CD4-positive, alpha-beta T cell treated with Interleukin-15 for 1 hour (primary cell): ENCODE measurements around the gene TTBK1.

Source experiments
- DNase-seq: peaks from one replicate; pipeline ENCODE4 v3.0.0-alpha.2; 2020

TTBK1 gene

DNA sequence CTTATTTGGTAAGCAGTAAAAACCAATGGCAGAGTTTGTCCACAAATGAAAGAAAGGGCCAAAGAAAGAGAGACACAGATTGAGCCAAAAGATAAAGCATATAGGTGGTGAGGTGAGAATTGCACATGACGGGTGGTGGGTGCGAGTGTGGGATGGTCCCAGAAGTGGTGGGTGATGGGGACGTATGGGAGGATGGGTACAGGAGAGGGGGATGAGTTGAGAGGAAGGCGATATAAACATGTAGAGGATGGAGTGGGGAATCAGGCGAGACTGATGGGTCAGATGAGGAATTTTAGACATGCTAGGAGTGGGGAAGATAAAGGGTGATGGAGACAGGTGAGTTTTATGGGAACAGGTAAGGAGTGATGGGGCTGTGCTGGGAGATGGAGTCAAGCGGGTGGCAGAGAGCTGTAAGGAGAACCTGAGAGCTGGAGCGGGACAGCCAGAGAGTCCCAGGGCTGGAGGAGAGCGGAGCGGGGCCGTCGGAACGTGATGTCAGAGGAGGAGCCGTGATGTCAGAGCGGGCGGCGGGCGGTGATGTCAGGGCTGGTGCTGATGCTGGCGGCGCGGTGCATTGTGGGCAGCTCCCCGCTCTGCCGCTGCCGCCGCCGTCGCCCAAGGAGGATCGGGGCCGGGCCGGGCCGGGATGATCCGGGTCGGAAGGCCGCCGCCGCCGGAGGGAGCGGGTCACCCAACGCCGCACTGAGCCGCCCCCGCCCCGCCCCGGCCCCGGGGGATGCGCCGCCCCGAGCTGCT is at the start of gene TTBK1:
TSS of gene TTBK1 (plus strand) at position 574 of the 756 bp plus-strand sequence. CDS start 3,180 bp downstream, outside the sequence.
- DNase-seq = no peak

DNA sequence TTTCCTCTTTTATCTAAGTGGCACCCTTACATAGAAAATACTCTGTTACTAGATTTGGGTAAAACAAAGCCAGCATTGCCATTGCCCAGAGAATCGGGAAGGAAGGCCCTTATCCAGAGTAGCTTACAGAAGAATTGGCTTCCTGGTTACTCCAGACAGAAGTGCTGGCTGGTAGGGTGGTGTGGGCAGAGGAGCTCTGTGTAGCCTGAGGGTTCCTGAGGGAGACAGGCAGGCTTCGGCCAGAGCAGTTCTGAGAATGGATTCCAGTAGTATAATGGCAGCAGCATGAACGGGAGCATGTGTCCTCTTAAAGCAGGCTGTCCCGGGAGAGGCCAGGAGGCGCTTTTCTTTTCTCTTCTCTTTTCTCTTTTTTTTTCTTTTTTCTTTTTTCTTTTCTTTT is 49.4 kb upstream of the TTBK1 start:
- DNase-seq = no peak

- no peak for DNase-seq
Observed at GRCh38 chr6:43196337-43196736, 46.9 kb upstream of the TTBK1 start.

DNA sequence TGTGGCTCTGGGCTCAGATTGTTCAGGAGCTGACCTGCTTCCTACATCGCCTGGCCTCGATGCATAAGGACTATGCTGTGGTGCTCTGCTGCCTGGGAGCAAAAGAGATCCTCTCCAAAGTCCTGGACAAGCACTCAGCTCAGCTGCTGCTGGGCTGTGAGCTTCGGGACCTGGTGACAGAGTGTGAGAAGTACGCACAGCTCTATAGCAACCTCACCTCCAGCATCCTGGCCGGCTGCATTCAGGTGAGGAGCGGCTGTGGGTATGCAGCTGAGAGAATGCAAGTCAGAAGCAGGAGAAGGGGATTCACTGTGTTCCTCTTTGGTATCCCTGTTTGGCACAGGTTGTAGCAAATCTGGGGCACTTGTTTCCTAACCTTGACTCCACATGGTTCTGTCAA is 43.4 kb upstream of the TTBK1 start:
- DNase-seq = no peak

- DNase-seq = no peak
Observed at GRCh38 chr6:43200541-43200940, 42.7 kb upstream of the TTBK1 start.

DNA sequence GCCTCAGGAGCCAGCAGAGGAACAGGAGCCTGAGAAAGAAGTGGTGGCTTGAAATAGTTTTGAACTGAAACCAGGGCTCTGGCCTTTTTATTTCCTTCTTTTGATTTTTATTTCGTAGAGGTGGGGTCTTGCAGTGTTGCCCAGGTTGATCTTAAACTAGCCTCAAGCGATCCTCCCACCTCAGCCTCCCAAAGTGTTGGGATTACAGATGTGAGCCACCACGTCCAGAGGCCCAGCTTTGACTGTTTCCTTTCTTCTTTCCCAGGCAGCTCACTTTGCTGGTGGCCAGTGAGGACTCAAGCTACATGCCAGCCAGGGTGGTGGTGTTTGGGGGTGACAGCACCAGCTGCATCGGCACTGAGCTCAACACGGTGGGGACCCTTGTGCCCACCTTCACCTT is 40.8 kb upstream of the TTBK1 start:
- no peak for DNase-seq

GRCh38 chr6:43203029-43203717 is 40.1 kb upstream of the TTBK1 start:
- DNase-seq = no peak

GRCh38 chr6:43203718-43204095 is 39.6 kb upstream of the TTBK1 start:
- DNase-seq = no peak

GRCh38 chr6:43204271-43205105 is 38.8 kb upstream of the TTBK1 start:
- DNase-seq = no peak

DNA sequence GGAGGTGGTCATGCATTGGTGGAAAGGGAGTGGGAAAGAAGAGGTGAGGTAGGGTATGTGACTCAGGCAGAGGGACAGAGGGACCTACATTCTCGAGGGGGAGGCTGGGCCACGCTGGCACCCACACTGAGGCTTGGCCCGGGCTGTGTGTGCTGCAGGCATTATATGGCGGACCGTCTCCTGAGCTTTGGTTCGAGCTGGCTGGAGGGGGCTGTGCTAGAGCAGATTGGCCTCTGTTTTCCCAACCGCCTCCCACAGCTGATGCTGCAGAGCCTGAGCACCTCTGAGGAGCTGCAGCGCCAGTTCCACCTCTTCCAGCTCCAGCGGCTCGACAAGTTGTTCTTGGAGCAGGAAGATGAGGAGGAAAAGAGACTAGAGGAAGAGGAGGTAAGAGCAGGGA is 37.4 kb upstream of the TTBK1 start:
- DNase-seq = no peak

- DNase-seq = no peak
Observed at GRCh38 chr6:43207286-43207685, 36.0 kb upstream of the TTBK1 start.

DNA sequence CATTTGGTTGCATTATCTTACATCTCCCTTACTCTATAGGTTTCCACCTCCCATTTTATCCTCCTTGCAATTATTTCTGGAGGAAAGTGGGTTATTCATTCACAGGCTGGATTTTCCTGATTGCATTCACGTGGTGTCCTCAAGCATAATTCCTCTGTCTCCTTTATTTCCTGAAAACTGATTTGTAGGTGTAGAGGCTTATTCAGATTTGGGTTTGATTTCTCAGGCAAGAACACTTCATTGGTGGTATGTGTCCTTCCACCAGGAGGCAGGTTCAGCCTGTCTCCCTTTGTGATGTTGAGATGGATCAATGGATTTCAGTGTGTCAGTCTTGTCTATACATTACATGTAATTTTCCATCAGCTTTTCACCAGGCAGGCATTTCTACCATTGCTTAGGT is 31.3 kb upstream of the TTBK1 start:
- no peak for DNase-seq

DNA sequence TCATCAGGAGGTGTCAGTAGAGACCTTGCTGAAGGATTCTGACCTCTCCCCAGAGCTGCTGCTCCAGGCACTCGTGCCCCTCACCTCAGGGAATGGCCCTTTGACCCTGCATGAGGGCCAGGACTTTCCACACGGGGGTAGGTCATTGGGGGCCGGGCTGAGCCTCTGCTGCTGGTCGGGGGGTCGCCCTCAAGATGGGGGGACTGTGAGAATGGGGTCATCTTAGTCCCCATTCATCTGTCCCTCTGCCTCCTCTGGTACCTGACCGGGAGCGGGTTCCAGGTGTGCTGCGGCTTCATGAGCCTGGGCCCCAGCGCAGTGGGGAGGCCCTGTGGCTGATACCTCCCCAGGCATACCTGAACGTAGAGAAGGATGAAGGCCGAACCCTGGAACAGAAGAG is 29.9 kb upstream of the TTBK1 start:
- no peak for DNase-seq

DNA sequence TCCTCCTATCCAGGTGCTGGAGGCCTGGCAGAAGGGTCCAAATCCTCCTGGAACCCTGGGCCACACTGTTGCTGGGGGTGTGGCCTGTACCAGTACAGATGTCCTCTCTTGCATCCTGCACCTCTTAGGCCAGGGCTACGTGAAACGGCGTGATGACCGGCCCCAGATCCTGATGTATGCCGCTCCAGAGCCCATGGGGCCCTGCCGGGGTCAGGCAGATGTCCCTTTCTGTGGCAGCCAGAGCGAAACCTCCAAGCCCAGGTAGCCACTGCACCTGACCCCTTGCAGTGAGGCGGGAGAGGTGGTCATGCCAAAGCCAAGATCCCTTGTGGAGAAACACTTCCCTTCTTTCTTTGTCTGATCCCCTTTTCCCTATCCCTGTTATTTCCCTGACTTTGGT is 28.2 kb upstream of the TTBK1 start:
- DNase-seq = no peak

- no peak for DNase-seq
Observed at GRCh38 chr6:43216200-43216599, 27.1 kb upstream of the TTBK1 start.

- DNase-seq = no peak
Observed at GRCh38 chr6:43217351-43217750, 25.9 kb upstream of the TTBK1 start.

DNA sequence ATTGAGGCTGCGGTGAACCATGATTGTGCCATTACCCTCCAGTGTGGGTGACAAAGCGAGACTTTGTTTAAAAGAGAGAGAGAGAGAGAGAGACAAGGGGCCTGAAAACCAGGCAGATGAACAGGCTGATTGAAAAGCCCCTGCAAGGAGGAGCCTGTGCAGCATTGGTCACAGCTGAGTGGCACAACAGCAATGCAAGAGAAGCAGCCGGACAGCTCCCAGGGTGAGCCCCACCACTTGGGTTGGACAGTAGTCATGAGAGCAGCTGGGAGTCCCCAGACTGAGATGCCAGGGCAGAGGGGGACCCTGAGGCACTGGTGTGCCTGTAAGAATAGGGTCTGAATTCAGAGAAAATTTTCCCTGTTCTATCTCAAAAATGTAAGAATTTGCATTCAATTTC is 24.2 kb upstream of the TTBK1 start:
- no peak for DNase-seq

DNA sequence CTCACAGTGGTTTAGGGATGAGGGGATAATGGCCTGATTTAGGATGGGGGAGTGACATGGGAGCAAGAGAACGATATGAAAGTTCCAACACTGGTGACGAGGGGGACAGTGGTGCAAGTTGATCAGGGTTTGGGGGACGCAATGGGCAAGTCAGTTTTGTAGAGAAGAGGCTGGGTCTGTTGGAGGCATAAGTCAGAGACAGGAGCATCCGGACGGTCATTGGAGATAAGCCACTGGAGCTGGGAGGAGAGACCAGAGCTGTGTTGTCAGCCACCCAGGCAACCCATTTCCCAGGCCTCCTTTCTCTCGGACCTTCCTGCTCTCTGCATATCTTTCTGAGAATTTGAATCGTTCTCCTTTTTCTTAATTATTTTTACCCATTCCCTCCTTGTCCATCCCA is 23.5 kb upstream of the TTBK1 start:
- DNase-seq = no peak

GRCh38 chr6:43220439-43220951 is 22.8 kb upstream of the TTBK1 start:
- DNase-seq = no peak

DNA sequence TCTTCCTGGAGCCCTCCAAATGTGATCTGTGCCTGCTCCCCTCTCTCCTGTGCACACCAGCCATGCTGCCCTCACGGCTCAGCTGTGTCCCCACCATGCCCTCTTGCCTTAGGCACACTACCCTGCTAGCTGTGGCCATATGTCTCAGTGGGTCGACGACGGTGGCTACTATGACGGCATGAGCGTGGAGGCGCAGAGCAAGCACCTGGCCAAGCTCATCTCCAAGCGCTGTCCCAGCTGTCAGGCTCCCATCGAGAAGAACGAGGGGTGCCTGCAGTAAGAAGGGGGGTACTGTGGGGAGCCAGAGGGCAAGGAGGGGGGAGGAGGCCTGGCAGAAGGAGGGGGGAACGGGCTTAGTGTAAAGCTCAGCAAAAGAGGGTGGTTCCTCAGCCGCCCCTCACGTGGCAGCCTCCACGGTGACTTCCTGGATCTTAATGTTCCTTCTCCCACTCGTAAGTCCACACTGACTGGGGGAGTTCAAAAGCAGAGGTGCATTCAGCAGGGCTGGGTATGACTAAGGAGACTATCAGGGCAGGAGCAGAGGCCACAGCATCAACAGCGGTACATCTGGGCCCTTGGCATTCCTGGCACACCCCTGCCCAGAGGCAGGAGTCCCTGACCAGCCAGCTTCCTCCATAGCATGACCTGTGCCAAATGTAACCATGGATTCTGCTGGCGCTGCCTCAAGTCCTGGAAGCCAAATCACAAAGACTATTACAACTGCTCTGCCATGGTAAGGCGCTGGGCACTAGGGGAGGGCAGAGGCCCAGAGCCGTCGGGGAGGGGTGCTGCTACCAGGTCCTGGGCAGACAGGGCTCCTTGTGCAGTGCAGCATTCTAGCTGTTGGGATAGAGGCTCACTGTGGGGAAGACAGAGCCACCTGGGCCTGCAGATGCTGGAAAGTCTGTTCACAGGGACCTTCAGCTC is 22.0 kb upstream of the TTBK1 start:
- DNase-seq = no peak

- no peak for DNase-seq
Observed at GRCh38 chr6:43222418-43223059, 20.7 kb upstream of the TTBK1 start.

DNA sequence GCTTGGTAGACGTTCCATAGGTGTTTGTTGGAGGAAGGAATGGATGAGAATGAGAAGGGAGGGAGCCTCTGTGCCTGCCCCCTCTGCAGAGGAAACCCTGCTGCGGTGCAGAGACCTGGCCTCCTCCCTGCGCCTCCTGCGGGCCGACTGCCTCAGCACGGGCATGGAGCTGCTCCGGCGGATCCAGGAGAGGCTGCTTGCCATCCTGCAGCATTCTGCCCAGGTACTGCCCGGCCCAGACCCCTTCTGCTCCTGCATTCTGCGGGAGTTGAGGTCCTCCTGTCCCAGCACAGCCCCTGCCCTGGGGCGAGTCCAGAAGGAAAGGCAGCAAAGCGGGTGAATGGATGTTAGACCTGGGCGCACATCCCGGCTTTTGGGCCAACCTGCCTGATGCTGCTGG is 20.1 kb upstream of the TTBK1 start:
- no peak for DNase-seq
